Measurements from ENCODE around the gene SDF2L1. TPM values are rescaled to one million over a fixed set of nuclear protein-coding genes. Genes with fewer than 3 reads are reported as not detected.
"Not testable (repeated sequence)": the region's sequence is repeated elsewhere in the genome, so short reads cannot be mapped to it uniquely, and the experiment has no call there.

SDF2L1 gene
- total RNA-seq, 2 experiments from 2014 or later, result 60.5 to 66.8 TPM

- H3K4me1 ChIP-seq (ENCODE audit: insufficient read depth, low read length, poor library complexity, severe bottlenecking), result peaks cover 36% of the 10 kb centered on the region
- CTCF ChIA-PET (ENCODE audit: unreplicated experiment), result interaction anchor here (0.7 to 0.9 kb wide), 2 partner anchors 11 to 13 kb away, joined by 3 to 6 read pairs; no protein-coding TSS in a partner anchor
- no peaks in the 10 kb centered on the region for H3K9me2 ChIP-seq (ENCODE audit: insufficient read depth, low read length)
- no peak overlapping the region for H3K4me2 ChIP-seq (ENCODE audit: low read length)
- H3K36me3 ChIP-seq (ENCODE audit: insufficient read depth, low read length), result peaks cover 83% of the 10 kb centered on the region
- DNase-seq (ENCODE audit: low spot score), result no peak
- peaks cover 34% of the 10 kb centered on the region for H4K20me1 ChIP-seq (ENCODE audit: insufficient read depth, low read length)
- H3K27ac ChIP-seq (ENCODE audit: low read depth, low read length, poor library complexity, severe bottlenecking), result no peak overlapping the region
- BruUV-seq (replicated peaks), result no TSS peak
- no peak for TF ChIP-seq EZH2phosphoT487 (IDR thresholded peaks at IDR 0.05; ENCODE audit: borderline replicate concordance, low read depth, low read length)
- peak; percentile 36; the same call in 1 of the 2 replicates for TF ChIP-seq CTCF (conservative IDR thresholded peaks at IDR 0.05; ENCODE audit: low read length)
- H3K9me3 ChIP-seq (ENCODE audit: low read length), result no peaks in the 10 kb centered on the region
- H3K79me2 ChIP-seq (ENCODE audit: insufficient read depth, low read depth, low read length), result peaks cover 100% of the 10 kb centered on the region
- H3K4me3 ChIP-seq (ENCODE audit: low read depth, low read length, poor library complexity, severe bottlenecking), result no peak overlapping the region
- H2AFZ ChIP-seq (ENCODE audit: low read length), result no peak overlapping the region
- POLR2A ChIA-PET, result interaction anchor here (0.7 kb wide), 1 partner anchor 11 kb away, joined by 4 read pairs; no protein-coding TSS in a partner anchor
- intact Hi-C loops (cut with micrococcal nuclease; ENCODE audit: unreplicated experiment), result no loop called here
Observed at GRCh38 chr22:21593406-21594232, 48.5 kb upstream of the SDF2L1 start.

- no peaks in the 10 kb centered on the region for H3K9me2 ChIP-seq (ENCODE audit: insufficient read depth, low read length)
- peaks cover 25% of the 10 kb centered on the region for H3K4me1 ChIP-seq (ENCODE audit: insufficient read depth, low read length, poor library complexity, severe bottlenecking)
- H2AFZ ChIP-seq (ENCODE audit: low read length), result no peak overlapping the region
- DNase-seq (ENCODE audit: low spot score), result no peak
- ChIA-PET CTCF (ENCODE audit: unreplicated experiment) (no interaction called here), POLR2A (no interaction called here)
- no peak overlapping the region for H3K4me3 ChIP-seq (ENCODE audit: low read depth, low read length, poor library complexity, severe bottlenecking)
- no peak overlapping the region for H3K4me2 ChIP-seq (ENCODE audit: low read length)
- intact Hi-C loops (cut with micrococcal nuclease; ENCODE audit: unreplicated experiment), result no loop called here
- peaks cover 100% of the 10 kb centered on the region for H3K79me2 ChIP-seq (ENCODE audit: insufficient read depth, low read depth, low read length)
- TF ChIP-seq CTCF (conservative IDR thresholded peaks at IDR 0.05; ENCODE audit: low read length), result no peak
- no peak for TF ChIP-seq EZH2phosphoT487 (IDR thresholded peaks at IDR 0.05; ENCODE audit: borderline replicate concordance, low read depth, low read length)
- no peak overlapping the region for H3K27ac ChIP-seq (ENCODE audit: low read depth, low read length, poor library complexity, severe bottlenecking)
- TSS peak; percentile 24 for BruUV-seq (replicated peaks)
- peaks cover 88% of the 10 kb centered on the region for H3K36me3 ChIP-seq (ENCODE audit: insufficient read depth, low read length)
- peaks cover 28% of the 10 kb centered on the region for H4K20me1 ChIP-seq (ENCODE audit: insufficient read depth, low read length)
- H3K9me3 ChIP-seq (ENCODE audit: low read length), result no peaks in the 10 kb centered on the region
Observed at GRCh38 chr22:21594865-21595452, 47.1 kb upstream of the SDF2L1 start.

- CTCF ChIA-PET (ENCODE audit: unreplicated experiment); POLR2A ChIA-PET; H3K9me3 ChIP-seq (ENCODE audit: low read length); H3K4me3 ChIP-seq (ENCODE audit: low read depth, low read length, poor library complexity, severe bottlenecking); H3K4me2 ChIP-seq (ENCODE audit: low read length); H2AFZ ChIP-seq (ENCODE audit: low read length); intact Hi-C loops (cut with micrococcal nuclease; ENCODE audit: unreplicated experiment); DNase-seq (ENCODE audit: low spot score); H3K9me2 ChIP-seq (ENCODE audit: insufficient read depth, low read length); BruUV-seq (replicated peaks); H3K27ac ChIP-seq (ENCODE audit: low read depth, low read length, poor library complexity, severe bottlenecking); H3K4me1 ChIP-seq (ENCODE audit: insufficient read depth, low read length, poor library complexity, severe bottlenecking): not testable (repeated sequence)
- Histone ChIP-seq H3K79me2 (ENCODE audit: insufficient read depth, low read depth, low read length) (peaks cover 99% of the 10 kb centered on the region), H3K36me3 (ENCODE audit: insufficient read depth, low read length) (peaks cover 87% of the 10 kb centered on the region), H4K20me1 (ENCODE audit: insufficient read depth, low read length) (peaks cover 14% of the 10 kb centered on the region; the same call in 1 of the 2 replicates)
Observed at GRCh38 chr22:21596356-21597135, 45.6 kb upstream of the SDF2L1 start.
